DMS153 treated with DMSO at 0.1 percent for 48 hours (cell line): ENCODE measurements around the gene C6.
"Not testable (repeated sequence)": the region's sequence is repeated elsewhere in the genome, so short reads cannot be mapped to it uniquely, and the experiment has no call there.

Source experiments
- DNase-seq: peaks from one replicate; lab custom pipeline; 2025; ENCODE audit not compliant: unreplicated experiment; lab: John Stamatoyannopoulos, UW

C6 gene

DNA sequence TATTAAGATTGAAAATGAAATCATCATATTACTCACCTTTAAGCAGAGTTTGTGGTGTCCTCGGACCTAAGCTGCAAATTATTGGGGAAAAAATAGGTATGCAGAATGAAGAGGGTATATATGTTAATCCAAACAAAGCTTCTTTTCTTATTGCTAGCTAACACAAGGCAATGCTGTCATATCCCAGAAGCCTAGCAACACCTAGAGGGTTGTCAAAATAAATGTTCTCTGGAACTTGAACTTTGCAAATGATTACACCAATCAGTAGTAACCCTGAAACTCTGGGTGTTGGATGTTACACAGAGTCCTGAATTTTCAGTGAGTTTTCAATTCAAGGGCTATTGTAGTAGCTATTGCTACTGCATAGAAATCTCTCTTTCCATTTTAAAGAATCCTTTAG, at the start of gene C6:
Gene C6, minus strand, starts transcription at position 193 of the 400 bp plus-strand sequence. CDS start 10,302 bp downstream, outside the sequence.
- no peak for DNase-seq

GRCh38 chr5:41256400-41256799, 43.1 kb upstream of the C6 start:
- DNase-seq: no peak

- no peak for DNase-seq
Measured at GRCh38 chr5:41253109-41253508, 39.8 kb upstream of the C6 start.

GRCh38 chr5:41252036-41252435, 38.7 kb upstream of the C6 start:
- no peak for DNase-seq

DNA sequence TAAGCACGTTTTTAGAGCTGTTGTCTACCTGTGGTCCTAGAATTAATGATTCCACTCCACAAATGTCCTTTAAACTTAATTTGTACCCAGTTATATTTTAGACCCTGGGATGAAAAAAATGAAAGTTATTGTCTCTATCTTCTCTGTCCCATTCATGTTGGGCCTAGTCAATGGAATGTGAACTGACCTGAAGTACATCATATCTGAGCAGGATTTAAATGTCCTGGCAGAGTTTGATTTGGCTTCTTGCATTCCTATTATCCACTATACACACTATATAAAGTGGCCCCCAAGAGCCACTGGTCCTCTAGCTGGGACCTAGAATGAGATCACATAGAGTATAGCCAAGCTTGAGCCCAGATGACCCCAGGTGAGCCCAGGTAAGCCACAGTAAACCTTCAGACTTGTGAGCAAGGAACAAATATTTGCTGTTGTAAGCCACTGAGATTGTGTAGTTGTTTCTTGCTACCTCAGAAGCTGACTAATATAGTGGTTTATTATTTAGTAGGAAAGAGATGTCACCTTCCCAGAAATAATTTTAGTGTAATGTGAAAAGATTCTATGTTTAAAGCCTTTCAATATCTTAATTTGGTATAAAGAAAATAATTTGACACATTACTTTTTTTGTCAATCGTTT, 37.1 kb upstream of the C6 start:
- no peak for DNase-seq

- no peak for DNase-seq
Measured at GRCh38 chr5:41247135-41247534, 33.8 kb upstream of the C6 start.

DNA sequence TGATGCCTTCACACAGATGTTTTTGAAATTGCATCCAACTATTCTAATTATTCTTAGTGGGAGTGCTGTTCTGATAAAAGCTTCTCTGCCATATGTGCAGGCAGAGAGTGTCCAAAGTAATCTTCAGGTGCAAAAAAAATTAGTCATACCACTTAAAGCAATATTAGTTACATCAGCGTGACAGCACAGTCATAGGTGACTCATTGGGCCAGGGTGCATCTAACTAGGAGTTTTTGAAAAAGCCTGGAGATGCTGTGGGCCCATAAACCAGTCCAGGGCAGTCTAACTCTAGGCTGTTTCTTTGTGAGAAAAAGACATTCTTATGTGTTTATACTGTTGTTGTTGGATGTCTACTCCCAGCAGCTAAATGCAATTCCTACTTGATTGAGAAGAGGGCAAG, 33.0 kb upstream of the C6 start:
- no peak for DNase-seq

GRCh38 chr5:41243558-41243957, 30.2 kb upstream of the C6 start:
- no peak for DNase-seq

DNA sequence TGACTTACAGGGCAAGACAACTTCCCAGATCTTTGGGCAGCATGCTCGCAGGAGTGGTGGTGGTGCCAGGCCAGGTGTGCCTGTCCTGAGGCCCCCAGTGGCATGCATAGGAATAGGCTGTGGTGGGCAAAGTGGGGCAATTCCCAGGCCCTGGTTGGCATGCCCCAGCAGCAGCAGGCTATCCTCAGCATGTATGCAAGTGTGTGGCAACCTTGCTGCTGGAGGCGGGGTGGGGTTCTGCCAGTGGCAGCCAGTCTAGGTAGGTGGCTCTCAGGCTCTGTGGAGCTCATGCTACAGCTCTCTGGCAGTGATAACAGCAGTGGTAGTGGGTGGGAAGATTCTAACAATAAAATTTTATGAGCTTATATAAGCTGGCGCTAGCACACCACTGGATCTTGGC, 27.7 kb upstream of the C6 start:
- DNase-seq: no peak

GRCh38 chr5:41240390-41240789, 27.1 kb upstream of the C6 start:
- DNase-seq: no peak

- no peak for DNase-seq
Measured at GRCh38 chr5:41234475-41234874, 21.1 kb upstream of the C6 start.

DNA sequence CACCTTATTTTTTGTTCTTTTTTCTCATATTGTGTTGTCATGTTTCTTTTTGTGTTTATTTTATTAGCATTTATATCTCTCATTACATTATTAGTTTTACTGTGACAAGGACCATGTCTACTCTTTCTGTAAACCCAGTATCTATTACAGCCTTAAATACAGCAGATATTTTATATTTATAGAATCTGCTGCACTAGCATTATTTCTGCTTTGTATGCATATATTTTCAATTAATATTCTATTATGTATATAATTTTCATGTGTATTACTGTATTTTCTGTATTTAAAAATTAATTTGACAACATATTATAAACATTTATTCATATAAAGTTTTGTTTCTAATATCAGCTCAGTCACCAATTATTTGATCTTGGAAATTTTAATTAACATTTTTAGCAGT, 19.5 kb upstream of the C6 start:
- no peak for DNase-seq

DNA sequence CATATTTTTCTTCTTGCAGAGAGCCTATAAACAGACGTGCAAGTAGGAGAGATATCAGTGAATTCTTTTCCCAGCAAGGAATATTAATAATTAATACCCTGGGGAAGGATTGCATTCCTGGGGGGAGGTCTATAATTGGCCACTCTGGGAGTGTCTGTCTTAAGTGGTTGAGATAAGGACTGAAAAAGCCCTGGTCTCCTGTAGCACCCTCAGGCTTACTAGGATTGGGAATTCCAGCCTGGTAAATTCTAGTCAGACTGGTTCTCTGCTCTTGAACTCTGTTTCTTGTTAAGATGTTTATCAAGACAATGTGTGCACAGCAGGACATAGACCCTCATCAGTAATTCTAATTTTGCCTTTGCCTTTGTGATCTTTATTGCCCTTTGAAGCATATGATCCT, 16.9 kb upstream of the C6 start:
- not testable (repeated sequence) for DNase-seq

DNA sequence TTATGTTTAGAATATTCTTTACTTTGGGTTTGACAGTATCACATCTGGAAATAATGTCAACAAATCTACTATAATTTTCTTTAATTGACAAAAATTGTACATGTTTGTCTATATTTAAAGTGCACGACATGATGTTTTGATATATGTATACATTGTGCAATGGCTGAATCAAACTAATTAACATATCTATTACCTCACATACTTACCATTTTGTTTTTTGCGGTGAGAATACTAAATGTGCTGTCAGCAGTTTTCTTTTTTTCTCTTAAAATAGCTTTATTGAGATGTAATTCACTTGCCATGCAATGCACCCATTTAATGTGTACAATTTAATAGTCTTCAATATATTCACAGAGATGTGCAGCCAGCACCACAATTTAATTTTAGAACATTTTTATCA, 10.6 kb upstream of the C6 start:
- no peak for DNase-seq

- DNase-seq: no peak
Measured at GRCh38 chr5:41219658-41220269, 6.4 kb upstream of the C6 start.

DNA sequence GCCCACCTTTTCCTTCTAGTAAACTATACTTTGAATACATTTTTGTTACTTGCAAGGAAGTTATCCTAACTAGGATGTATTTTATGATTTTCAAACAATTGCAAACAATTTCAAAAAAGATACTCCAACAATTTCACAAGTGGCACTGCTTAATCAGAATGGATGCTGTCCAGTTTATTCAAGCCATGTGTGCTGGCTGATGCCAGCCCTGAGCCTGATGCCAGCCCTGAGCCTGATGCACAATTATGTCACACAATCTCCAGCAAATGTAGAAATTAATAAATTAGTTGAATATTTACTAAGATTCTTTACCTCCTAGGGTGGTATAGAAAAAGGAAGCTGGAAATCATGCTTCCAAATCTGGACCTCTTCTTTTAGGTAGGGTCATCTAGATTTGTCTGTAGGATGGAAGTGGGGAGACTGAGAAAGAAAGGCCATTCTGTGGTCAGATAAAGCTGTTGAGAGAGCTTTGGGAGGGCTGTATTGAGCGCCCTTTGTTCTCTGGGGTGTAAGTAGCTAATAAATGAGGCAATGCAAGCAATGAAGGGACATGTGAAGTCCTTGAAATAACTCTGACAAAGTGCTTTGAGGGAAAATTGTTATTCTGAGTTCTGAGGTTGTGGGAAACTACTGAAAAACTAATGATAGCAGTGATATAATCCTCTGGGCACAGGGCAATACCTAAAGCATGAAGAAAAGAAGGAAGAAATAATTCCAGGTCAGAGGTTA, 5.8 kb upstream of the C6 start:
- no peak for DNase-seq

DNA sequence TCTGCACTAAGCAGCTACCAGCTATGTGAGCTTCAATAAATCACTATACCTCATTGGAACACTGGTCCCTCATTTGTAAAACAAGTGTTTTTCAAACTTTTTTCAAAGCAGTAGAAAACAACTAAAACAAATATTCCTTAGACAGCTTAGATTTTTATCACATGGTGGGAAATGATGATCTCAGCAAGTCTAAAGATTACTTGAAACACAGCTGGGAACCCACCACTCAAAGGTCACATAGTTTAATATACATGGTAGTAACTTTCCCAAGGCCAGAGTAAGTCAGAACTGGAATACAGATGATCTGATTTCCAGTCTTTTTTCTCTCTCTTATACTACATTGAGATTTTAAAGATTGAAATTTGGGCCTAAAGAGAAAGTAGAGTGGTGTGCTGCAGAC, 850 bp upstream of the C6 start:
- DNase-seq: no peak

GRCh38 chr5:41212935-41213334, 397 bp downstream of the C6 start:
- DNase-seq: no peak

DNA sequence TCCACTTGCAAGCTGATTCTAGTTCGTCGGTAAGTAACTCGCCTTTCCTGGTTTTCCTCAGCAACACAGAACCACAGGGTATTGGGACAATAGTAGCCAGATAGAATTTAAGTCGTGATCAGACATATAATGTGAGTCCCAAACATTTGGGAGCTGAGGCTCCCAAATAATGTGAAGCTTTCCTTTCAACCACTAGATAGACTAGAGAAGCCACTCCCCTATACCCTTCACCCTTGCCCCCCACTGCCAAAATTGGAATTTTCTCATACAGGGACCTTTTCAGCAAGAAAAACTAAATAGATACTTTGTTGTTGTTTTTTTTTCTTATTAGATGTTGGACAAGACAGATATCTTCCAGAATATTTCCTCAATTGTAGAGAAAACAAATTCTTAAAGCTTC, 1.9 kb downstream of the C6 start:
- no peak for DNase-seq

DNA sequence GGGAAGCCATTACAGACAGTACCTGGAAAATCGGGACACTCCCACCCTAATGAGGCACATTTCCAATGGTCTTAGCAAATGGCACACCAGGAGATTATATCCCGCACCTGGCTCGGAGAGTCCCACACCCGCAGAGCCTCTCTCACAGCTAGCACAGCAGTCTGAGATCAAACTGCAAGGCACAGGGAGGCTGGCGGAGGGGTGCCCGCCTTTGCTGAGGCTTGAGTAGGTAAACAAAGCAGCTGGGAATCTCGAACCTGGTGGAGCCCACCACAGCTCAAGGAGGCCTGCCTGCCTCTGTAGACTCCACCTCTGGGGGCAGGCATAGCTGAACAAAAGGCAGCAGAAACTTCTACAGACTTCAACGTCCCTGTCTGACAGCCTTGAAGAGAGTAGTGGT, 7.9 kb downstream of the C6 start:
- DNase-seq: not testable (repeated sequence)

DNA sequence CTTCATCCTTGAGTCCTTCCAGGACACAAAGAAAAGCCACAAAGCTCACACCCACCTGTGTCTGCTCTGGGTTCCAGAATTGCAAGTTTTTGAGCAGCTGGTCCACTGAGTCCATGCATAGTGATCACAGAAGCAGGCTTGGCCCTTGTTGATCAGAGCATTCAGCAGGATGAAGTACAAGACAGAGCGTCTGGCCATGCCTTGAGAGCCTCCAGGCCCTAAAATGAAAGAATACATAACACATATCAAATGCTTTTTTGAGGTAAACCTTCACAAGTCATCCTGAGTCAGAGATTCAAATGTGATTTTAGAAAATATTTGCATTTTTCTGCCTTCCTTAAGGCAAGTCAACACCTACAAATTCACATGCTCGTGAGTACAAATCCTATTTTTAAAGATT, 10.3 kb downstream of the C6 start:
- no peak for DNase-seq

- DNase-seq: no peak
Measured at GRCh38 chr5:41201082-41201772, 12.1 kb downstream of the C6 start.
